WTC11 (cell line): ENCODE data around the gene ZBTB16. TPM values are rescaled to one million over a fixed set of nuclear protein-coding genes. Genes with fewer than 3 reads are reported as not detected.

Source experiments
- ATAC-seq: fragments of 200-7000 bp; cut with Tn5 transposase; 2 replicates; pipeline ENCODE4 v1.10.0; 2021; ENCODE audit warnings: mild to moderate bottlenecking, moderate library complexity
- CTCF ChIA-PET: fragments of 300-600 bp; sonication (Branson Sonifier 250); formaldehyde crosslinking; loops from one replicate; lab custom pipeline; 2021; ENCODE audit warnings: antibody characterized with exemption; lab: Charles Lee
- POLR2A ChIA-PET: fragments of 350-600 bp; sonication (Branson Sonifier 250); formaldehyde crosslinking; loops from one replicate; lab custom pipeline; 2021; ENCODE audit warnings: antibody characterized with exemption; lab: Charles Lee
- DNase-seq: peaks from one replicate; pipeline ENCODE4 v3.0.0; 2021; ENCODE audit warnings: low spot score
- H3K27ac Mint-ChIP-seq: 2 replicates; pipeline ENCODE4 v1.8.0; 2021; ENCODE audit warnings: mixed read lengths
- H3K27me3 Mint-ChIP-seq: 2 replicates; pipeline ENCODE4 v1.8.0; 2021; ENCODE audit warnings: low read depth, mild to moderate bottlenecking, moderate library complexity, mixed read lengths
- H3K36me3 Mint-ChIP-seq: 2 replicates; pipeline ENCODE4 v1.8.0; 2021; ENCODE audit warnings: mixed read lengths
- H3K4me1 Mint-ChIP-seq: 2 replicates; pipeline ENCODE4 v1.8.0; 2022; ENCODE audit warnings: mixed read lengths
- H3K4me3 Mint-ChIP-seq: 2 replicates; pipeline ENCODE4 v1.8.0; 2021; ENCODE audit warnings: mild to moderate bottlenecking, moderate library complexity, mixed read lengths
- H3K9me3 Mint-ChIP-seq: 2 replicates; pipeline ENCODE4 v1.8.0; 2021; ENCODE audit warnings: mixed read lengths
- ATF2 ChIP-seq: sonication (generic); formaldehyde crosslinking; IDR thresholded peaks from 2 replicates; pipeline ENCODE4 v1.8.1; 2022; ENCODE audit warnings: low read depth, missing genetic modification reagents, borderline replicate concordance
- ATF6 ChIP-seq: sonication (generic); formaldehyde crosslinking; IDR thresholded peaks from 2 replicates; pipeline ENCODE4 v1.8.1; 2023; ENCODE audit warnings: mild to moderate bottlenecking, missing genetic modification reagents
- CBFB ChIP-seq: sonication (generic); formaldehyde crosslinking; IDR thresholded peaks from 2 replicates; pipeline ENCODE4 v1.8.1; 2022; ENCODE audit warnings: mild to moderate bottlenecking, low read depth, missing genetic modification reagents
- GABPB1 ChIP-seq: sonication (generic); formaldehyde crosslinking; IDR thresholded peaks from 2 replicates; pipeline ENCODE4 v1.8.1; 2023; ENCODE audit warnings: mild to moderate bottlenecking, missing genetic modification reagents
- KAT7 ChIP-seq: sonication (generic); formaldehyde crosslinking; IDR thresholded peaks from 2 replicates; pipeline ENCODE4 v1.8.1; 2023; ENCODE audit warnings: missing genetic modification reagents, mild to moderate bottlenecking, borderline replicate concordance
- NR1H2 ChIP-seq: sonication (generic); formaldehyde crosslinking; IDR thresholded peaks from 2 replicates; pipeline ENCODE4 v1.9.0; 2021; ENCODE audit warnings: mild to moderate bottlenecking, moderate library complexity, missing genetic modification reagents
- NR3C1 ChIP-seq: sonication (generic); formaldehyde crosslinking; conservative IDR thresholded peaks from 2 replicates; pipeline ENCODE4 v1.8.1; 2023; ENCODE audit warnings: low read depth, mild to moderate bottlenecking, missing genetic modification reagents
- SMAD3 ChIP-seq: sonication (generic); formaldehyde crosslinking; IDR thresholded peaks from 2 replicates; pipeline ENCODE4 v1.8.0; 2022; ENCODE audit warnings: missing genetic modification reagents, mild to moderate bottlenecking, borderline replicate concordance
- USF2 ChIP-seq: sonication (generic); formaldehyde crosslinking; IDR thresholded peaks from 2 replicates; pipeline ENCODE4 v1.8.1; 2023; ENCODE audit warnings: mild to moderate bottlenecking, missing genetic modification reagents, moderate library complexity
- ZBTB21 ChIP-seq: sonication (generic); formaldehyde crosslinking; IDR thresholded peaks from 2 replicates; pipeline ENCODE4 v1.8.1; 2023; ENCODE audit warnings: mild to moderate bottlenecking, missing genetic modification reagents, borderline replicate concordance
- ZNF396 ChIP-seq: fragments of 250-450 bp; sonication (Bioruptor Pico); IDR thresholded peaks from 2 replicates; pipeline ENCODE4 v1.8.0; 2021; ENCODE audit warnings: mild to moderate bottlenecking, moderate library complexity, borderline replicate concordance
- total RNA-seq: library from RNA; stranded (reverse); gene quantifications from 3 replicates; pipeline ENCODE4 v1.2.3, GENCODE V29; 2021
- TF ChIP-seq, protein P1 (sequence below): fragments of 250-450 bp; sonication (Bioruptor Pico); IDR thresholded peaks from 2 replicates; pipeline ENCODE4 v1.9.0; 2021; ENCODE audit warnings: mild to moderate bottlenecking
- TF ChIP-seq, protein P2 (sequence below): sonication (generic); formaldehyde crosslinking; IDR thresholded peaks from 2 replicates; pipeline ENCODE4 v1.8.0; 2023; ENCODE audit warnings: missing genetic modification reagents, mild to moderate bottlenecking, borderline replicate concordance

Gene ZBTB16
- total RNA-seq, 1 experiment from 2014 or later: 0.57 TPM

DNA sequence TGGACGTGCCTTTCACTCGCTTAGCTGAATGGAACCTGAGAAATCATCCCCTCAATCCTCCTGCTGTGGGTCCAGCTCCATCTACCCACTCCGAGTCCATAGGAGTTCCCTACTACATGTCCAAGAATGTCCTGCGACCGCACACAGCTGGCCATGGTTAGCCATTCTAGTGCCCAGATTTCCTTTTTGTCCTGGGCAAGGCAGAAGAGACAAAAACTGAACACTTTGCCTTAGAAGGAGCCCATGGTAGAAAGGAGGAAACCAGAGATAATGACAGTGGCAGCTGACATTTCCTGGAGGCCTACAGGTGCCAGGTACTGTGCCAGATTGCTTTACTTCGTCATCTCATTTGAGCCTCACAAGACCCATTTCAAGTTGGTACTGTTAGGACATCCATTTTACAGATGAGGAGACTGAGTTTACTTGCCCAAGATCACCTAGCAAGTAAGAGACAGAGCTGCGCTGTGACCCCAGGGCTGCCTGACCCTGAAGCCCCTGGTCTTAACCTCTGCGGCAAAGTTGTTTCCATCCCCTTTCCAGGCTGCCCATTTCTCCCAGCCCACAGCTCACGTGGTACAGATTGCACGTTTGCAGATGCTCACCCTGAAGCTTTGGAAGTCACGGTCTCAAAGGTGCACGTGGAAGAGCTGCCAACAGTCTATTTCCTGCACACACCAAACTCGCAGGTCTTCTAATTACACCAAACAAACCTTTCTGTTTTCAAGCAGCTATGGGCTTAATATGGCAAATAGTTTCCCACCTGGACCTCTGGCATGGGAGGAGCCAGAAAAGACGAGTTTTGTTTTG is 112.7 kb downstream of the ZBTB16 start:
- Mint-ChIP-seq H3K4me1 (peaks cover 21% of the 10 kb centered on the region), H3K9me3 (no peaks in the 10 kb centered on the region)
- TF ChIP-seq USF2 (CRISPR knock-in tag): no peak
- TF ChIP-seq NR1H2: no peak
- TF ChIP-seq, all 79 proteins: peak for 0
- ChIA-PET CTCF (interaction anchor here (1.2 to 1.6 kb wide), 2 partner anchors 89 to 177 kb away, joined by 3 to 4 read pairs; no protein-coding TSS in a partner anchor), POLR2A (no interaction called here)
- H3K27ac Mint-ChIP-seq: no peak overlapping the region
- no peaks in the 10 kb centered on the region for H3K27me3 Mint-ChIP-seq
- no peak for DNase-seq
- no peak overlapping the region for H3K4me3 Mint-ChIP-seq
- ATAC-seq: no peak
- H3K36me3 Mint-ChIP-seq: no peaks in the 10 kb centered on the region

GRCh38 chr11:114172871-114173444 is 113.4 kb downstream of the ZBTB16 start:
- no peak overlapping the region for H3K4me3 Mint-ChIP-seq

GRCh38 chr11:114173843-114174242 is 114.3 kb downstream of the ZBTB16 start:
- no peak for ATAC-seq
- H3K9me3 Mint-ChIP-seq: no peaks in the 10 kb centered on the region
- ChIA-PET POLR2A (no interaction called here), CTCF (no interaction called here)
- no peak overlapping the region for H3K4me3 Mint-ChIP-seq
- no peaks in the 10 kb centered on the region for H3K36me3 Mint-ChIP-seq
- H3K27me3 Mint-ChIP-seq: no peaks in the 10 kb centered on the region
- no peak for DNase-seq
- peaks cover 10% of the 10 kb centered on the region for H3K4me1 Mint-ChIP-seq
- H3K27ac Mint-ChIP-seq: no peak overlapping the region
- TF ChIP-seq CBFB (CRISPR knock-in tag) (no peak), GABPB1 (CRISPR knock-in tag) (no peak)

More at GRCh38 chr11:114172871-114173444, 113.4 kb downstream of the ZBTB16 start:
- no peaks in the 10 kb centered on the region for H3K36me3 Mint-ChIP-seq
- CTCF ChIA-PET: interaction anchor here (1.2 to 1.6 kb wide), 2 partner anchors 88 to 178 kb away, joined by 3 to 4 read pairs; no protein-coding TSS in a partner anchor
- H3K4me1 Mint-ChIP-seq: peaks cover 14% of the 10 kb centered on the region
- TF ChIP-seq, protein P1, sequence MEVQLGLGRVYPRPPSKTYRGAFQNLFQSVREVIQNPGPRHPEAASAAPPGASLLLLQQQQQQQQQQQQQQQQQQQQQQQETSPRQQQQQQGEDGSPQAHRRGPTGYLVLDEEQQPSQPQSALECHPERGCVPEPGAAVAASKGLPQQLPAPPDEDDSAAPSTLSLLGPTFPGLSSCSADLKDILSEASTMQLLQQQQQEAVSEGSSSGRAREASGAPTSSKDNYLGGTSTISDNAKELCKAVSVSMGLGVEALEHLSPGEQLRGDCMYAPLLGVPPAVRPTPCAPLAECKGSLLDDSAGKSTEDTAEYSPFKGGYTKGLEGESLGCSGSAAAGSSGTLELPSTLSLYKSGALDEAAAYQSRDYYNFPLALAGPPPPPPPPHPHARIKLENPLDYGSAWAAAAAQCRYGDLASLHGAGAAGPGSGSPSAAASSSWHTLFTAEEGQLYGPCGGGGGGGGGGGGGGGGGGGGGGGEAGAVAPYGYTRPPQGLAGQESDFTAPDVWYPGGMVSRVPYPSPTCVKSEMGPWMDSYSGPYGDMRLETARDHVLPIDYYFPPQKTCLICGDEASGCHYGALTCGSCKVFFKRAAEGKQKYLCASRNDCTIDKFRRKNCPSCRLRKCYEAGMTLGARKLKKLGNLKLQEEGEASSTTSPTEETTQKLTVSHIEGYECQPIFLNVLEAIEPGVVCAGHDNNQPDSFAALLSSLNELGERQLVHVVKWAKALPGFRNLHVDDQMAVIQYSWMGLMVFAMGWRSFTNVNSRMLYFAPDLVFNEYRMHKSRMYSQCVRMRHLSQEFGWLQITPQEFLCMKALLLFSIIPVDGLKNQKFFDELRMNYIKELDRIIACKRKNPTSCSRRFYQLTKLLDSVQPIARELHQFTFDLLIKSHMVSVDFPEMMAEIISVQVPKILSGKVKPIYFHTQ (CRISPR knock-in tag): no peak
- no peak for TF ChIP-seq ZBTB21 (CRISPR knock-in tag)
- no peak for ATAC-seq
- POLR2A ChIA-PET: no interaction called here
- H3K9me3 Mint-ChIP-seq: no peaks in the 10 kb centered on the region
- H3K27me3 Mint-ChIP-seq: no peaks in the 10 kb centered on the region
- H3K27ac Mint-ChIP-seq: no peak overlapping the region
- no peak for DNase-seq

DNA sequence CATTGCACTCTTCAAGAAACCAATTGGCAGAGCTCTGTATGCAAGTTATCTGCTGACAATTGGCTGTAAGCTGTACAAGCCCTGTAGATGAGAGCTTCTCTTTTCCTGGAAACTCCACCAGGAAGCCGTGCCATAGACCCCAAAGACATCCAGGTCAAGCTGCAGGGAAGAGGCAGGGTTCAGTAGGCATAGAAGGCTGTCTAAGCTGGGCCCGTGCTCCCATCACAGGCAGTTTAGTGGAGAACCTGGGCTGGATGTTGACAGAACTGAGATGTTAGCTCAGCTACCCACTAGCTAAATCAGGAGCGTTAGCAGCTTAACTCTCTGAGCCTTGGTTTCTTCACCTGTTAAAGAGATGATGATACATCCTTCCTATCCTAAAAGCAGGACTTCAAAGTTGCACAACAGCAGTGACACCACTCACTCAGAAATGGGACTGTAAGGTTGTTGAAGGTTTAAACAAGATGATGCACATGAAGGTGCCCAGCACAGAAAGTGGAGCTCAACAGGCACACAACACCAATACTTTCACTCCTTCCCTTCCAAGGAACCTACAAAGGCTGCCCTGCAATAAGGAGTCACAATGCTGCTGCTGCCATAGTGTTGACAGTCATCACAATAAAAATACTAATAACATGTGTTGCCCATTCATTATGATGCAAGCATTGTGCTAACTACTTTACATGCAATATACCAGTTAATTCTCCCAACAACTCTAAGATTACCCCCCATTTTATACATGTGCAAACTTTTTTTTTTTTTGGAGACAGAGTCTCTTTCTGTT is 115.4 kb downstream of the ZBTB16 start:
- no peak for DNase-seq
- Mint-ChIP-seq H3K9me3 (no peaks in the 10 kb centered on the region), H3K4me1 (peaks cover 13% of the 10 kb centered on the region), H3K36me3 (no peaks in the 10 kb centered on the region), H3K27me3 (no peaks in the 10 kb centered on the region), H3K4me3 (no peak overlapping the region), H3K27ac (no peak overlapping the region)
- CTCF ChIA-PET: interaction anchor here (0.8 to 1.8 kb wide), 3 partner anchors 82 to 279 kb away, joined by 3 to 4 read pairs (median 3); no protein-coding TSS in a partner anchor
- POLR2A ChIA-PET: no interaction called here
- no peak for ATAC-seq
- TF ChIP-seq ATF6 (CRISPR knock-in tag) (no peak), ATF2 (CRISPR knock-in tag) (no peak), SMAD3 (CRISPR knock-in tag) (no peak), ZNF396 (CRISPR knock-in tag) (no peak), NR3C1 (CRISPR knock-in tag) (no peak), KAT7 (no peak)
- TF ChIP-seq, protein P2, sequence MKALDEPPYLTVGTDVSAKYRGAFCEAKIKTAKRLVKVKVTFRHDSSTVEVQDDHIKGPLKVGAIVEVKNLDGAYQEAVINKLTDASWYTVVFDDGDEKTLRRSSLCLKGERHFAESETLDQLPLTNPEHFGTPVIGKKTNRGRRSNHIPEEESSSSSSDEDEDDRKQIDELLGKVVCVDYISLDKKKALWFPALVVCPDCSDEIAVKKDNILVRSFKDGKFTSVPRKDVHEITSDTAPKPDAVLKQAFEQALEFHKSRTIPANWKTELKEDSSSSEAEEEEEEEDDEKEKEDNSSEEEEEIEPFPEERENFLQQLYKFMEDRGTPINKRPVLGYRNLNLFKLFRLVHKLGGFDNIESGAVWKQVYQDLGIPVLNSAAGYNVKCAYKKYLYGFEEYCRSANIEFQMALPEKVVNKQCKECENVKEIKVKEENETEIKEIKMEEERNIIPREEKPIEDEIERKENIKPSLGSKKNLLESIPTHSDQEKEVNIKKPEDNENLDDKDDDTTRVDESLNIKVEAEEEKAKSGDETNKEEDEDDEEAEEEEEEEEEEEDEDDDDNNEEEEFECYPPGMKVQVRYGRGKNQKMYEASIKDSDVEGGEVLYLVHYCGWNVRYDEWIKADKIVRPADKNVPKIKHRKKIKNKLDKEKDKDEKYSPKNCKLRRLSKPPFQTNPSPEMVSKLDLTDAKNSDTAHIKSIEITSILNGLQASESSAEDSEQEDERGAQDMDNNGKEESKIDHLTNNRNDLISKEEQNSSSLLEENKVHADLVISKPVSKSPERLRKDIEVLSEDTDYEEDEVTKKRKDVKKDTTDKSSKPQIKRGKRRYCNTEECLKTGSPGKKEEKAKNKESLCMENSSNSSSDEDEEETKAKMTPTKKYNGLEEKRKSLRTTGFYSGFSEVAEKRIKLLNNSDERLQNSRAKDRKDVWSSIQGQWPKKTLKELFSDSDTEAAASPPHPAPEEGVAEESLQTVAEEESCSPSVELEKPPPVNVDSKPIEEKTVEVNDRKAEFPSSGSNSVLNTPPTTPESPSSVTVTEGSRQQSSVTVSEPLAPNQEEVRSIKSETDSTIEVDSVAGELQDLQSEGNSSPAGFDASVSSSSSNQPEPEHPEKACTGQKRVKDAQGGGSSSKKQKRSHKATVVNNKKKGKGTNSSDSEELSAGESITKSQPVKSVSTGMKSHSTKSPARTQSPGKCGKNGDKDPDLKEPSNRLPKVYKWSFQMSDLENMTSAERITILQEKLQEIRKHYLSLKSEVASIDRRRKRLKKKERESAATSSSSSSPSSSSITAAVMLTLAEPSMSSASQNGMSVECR (CRISPR knock-in tag): no peak
